GM11168 (cell line): ENCODE measurements around the gene LRRC63.
"Not testable (repeated sequence)": the region's sequence is repeated elsewhere in the genome, so short reads cannot be mapped to it uniquely, and the experiment has no call there.

ENCODE experiments used
- in situ Hi-C: fragments of 300-500 bp; cut with MboI; formaldehyde crosslinking; loops from one replicate; pipeline ENCODE4 v1.12.0; 2022; ENCODE audit warnings: low sequenced_read_pairs; ENCODE audit not compliant: unreplicated experiment

LRRC63 gene, protein sequence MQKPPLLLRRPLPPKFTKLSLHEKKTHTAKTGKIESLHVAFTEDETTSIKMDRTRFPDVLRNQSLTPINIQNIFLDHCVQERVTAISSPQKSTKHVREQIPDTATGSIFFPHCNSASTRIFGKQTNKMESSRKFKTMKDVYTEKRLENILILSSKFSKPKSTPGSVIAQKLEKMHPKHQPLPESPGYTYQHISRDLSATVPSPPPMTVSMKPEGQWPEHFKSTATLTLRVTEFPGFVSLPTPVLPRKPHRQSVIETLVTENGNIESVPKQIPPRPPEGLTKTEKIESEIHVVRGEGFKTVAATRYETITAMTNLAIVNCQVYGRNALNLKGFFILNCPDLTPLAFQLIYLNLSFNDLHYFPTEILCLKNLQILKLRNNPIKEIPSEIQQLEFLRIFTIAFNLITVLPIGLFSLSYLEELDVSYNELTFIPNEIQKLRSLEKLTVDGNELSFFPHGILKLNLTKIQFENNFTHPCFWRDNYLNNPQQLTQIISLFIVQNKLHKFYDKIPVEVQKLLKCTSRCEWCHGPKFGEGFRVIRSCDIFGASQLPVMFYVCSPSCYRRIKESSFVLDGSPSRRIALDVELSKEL

DNA sequence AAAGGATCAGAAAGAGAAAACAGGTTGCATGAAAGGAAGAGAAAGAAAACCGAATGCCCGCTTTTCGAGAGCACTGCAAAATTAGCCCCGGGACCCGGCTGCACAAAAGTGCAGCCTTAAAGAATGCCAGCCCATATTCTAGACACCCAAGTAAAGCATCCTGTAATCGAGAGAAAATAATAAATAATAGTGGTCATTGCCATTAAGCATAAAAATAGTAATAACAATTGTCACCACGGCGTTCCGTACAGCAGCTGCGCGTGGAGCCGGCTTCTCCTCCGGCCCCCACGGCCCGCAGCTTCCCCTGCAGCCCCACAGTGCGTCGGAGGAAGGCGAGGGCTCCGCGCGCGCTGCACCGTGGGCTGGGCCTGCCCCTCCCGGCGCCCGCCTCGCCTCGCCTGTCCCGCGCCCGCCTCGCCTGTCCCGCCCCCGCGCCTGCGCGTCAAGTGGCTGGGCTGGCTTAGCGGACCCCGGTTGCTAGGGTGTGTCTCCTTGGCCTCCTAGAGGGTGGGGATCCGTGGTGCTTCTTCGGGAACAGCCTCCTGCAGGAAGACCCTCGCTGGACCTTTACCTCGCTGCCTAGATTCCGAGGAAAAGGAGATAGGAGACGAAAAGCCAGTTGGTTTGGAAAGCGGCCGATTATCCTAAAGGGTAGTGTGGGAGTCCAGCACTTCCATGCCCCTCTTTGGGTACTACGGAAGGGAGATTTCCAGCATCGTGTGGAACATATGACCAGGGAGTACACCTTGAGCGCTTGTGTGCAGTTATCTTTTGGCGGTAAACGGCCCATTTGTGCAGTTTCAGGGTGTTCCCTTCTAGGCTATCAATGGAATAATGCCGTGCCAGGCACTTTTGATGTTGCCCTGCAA is at the start of gene LRRC63:
Gene LRRC63, plus strand, starts transcription at position 446 of the 869 bp plus-strand sequence. CDS start 1,107 bp downstream, outside the sequence.
- in situ Hi-C loops: no loop called here

DNA sequence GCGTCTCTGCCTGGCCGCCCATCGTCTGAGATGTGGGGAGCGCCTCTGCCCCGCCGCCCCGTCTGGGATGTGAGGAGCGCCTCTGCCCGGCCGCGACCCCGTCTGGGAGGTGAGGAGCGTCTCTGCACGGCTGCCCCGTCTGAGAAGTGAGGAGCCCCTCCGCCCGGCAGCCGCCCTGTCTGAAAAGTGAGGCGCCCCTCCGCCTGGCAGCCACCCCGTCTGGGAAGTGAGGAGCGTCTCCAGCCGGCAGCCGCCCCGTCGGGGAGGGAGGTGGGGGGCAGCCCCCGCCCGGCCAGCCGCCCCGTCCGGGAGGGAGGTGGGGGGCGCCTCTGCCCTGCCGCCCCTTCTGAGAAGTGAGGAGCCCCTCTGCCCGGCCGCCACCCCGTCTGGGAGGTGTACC is 49.0 kb upstream of the LRRC63 start:
- in situ Hi-C loops: not testable (repeated sequence)

DNA sequence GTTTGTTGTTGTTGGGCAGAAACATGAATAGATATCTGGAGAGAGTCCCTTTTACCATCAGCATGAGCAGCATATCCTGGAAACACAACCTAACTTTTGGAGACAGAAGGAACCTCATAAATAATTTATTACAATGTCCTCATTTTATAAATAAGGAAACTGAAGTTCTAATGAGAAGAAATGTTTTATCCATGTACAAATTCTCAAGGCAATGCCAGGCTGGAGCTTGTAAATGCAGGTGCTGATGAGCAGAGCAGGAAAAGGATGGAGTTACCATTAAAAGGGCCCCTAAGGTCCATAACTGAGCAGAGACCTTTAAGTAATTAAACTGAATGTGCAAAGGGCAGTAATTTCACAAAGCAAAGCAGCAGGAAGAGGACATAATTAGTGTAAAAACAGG is 47.1 kb upstream of the LRRC63 start:
- in situ Hi-C loops: no loop called here

DNA sequence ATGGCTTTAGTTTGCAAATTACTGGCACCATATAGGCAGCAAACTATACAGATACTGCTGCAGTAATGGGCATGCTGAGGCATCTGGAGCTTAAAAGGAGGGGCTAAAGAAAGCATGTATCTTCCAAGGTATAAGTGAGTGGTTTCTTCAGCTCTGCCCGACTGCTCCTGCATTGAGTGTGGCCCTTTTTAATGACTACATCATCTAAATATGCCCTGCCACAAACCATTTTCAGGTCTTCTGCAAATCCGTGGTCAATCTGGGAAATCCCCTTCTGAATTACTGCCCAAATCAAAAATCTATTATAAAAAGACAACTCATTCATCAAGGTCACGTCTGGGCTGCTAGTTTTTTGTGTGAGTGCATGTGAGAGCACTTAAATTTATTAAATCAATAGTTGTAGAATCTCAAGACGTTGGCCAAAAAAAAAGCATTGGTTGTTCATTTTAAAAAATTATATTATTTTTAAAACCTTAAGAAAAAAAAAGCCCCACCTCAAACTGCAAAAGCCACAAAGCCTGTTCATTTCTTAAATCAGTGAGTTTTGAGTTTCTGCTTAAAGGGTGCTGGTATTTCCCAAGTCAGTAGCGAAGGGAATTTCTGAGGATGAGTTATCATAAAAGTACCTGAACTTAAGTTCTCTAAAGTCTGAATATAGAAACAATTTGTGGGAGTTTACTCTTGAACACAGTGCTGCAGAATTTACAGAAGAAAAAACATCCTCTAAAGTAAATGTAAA is 46.1 kb upstream of the LRRC63 start:
- in situ Hi-C loops: no loop called here

DNA sequence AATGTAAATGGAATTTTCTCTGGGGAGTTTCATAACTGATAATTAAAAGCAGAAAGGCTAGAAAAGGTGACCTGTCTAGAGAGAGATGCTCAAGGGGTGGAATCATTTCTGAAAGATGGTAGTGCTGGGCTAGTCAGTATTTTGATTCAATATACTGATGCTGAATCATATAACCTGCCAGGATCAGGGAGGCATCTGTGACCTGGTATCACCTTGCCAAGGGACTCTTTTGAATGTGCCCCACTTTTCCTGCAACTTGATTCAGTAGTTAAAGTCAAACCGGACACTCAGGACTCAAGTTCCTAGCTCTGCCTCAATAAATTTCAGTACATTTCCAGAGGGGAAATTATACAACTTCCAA is 45.5 kb upstream of the LRRC63 start:
- in situ Hi-C loops: no loop called here

DNA sequence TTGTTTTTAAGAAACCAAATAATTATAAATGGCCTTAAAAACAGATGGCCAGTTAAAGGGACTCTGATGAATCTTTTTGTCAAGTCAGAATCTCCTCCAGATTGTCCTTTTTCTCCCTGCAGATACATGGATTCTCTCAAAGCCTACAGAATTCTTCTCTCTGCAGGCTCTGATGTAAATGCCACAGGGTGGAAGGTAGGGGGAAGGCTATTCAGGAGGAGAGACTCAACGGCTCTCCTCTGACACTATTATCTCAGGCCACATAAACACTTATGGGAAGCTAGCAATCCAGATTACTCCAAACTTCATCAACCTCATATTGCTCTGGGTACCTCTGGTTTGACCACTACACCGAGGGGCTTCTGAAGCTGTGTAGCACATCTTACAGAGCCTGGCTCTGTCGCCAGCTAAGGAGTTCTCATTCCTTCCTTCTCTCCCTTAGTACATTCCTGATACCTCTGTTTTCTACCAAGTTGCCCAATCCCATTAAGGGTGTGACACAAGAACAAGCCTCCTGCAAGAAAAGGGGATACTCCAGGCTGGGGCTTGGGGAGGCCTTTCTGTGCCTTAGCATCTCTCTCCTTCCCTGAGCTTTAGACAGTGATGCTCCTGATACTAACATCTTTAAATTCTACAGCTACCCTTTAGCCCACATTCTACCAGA is 44.6 kb upstream of the LRRC63 start:
- in situ Hi-C loops: no loop called here

DNA sequence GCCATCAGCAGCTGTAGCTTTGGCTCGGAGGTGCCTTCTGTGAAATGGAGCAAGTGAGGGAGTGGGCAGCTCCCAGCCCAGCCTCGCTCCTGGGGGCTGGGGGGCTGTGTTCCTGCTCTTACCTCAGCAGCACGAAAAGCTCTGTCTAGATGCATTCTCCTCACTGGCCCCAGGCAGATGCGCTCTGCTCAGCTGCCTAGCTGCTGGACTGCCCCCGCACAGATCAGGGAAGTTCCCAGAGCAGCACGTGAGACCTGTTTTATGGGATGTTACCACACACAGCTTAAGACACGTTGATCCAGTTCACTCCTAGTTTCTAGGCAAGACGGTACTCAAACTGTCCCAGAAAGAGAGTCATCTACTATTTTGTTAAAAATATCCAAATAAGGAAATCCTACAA is 43.4 kb upstream of the LRRC63 start:
- in situ Hi-C loops: no loop called here

DNA sequence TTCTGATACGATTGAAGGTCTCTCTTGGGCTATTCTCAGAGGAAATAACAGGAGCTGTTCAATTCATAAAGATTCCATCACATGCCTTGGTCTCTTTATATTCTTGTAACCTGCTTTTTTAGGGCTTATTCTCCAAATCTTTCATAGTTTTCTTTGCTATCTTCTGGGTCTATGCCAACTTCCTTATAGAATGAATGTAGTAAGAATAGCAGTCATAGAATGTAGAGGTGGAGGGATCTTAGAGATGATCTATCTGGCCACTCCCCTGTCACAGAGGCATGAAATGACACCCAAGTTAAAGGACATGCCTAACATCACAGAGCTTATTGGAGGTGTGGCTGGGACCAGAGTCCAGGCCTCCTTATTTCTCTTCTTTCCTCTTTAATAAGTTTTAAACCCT is 42.9 kb upstream of the LRRC63 start:
- in situ Hi-C loops: no loop called here

DNA sequence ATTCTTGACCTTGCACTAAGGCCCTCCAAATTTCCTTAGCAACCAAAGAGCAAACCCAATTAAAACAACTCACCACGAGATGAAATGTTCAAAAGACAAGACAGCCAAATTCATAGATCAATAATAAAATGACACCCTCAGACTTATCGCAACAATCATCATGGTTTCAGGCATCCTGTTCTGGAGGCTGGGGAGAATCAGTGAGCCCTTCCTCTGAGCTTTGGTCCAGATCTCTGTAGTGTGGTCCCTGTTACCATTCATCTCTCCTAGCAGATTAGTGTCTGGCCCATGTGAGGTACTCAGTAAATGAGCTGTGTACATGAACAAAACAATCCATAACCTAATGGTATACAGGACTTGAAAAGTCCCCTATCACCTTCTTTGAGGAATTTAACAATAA is 42.0 kb upstream of the LRRC63 start:
- in situ Hi-C loops: no loop called here

DNA sequence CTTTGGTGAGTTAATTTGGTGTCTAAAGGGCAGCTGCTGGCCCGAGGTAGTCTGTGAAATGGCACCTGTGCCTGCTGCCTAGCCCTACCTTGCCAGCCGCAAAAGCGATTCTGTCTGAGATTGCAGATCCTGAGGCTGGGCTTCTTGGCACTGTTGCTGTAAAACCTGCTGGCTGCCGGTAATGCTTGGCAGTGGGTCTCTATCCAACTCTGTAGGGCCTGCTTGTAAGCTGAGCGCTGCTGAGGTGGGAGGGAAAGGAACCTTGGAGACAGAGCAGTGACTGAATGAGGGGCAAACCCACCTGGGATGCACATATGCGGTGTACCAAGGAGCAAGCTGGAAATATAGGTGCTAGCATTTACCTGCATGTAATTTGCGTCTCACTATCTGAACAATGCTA is 41.5 kb upstream of the LRRC63 start:
- in situ Hi-C loops: no loop called here

DNA sequence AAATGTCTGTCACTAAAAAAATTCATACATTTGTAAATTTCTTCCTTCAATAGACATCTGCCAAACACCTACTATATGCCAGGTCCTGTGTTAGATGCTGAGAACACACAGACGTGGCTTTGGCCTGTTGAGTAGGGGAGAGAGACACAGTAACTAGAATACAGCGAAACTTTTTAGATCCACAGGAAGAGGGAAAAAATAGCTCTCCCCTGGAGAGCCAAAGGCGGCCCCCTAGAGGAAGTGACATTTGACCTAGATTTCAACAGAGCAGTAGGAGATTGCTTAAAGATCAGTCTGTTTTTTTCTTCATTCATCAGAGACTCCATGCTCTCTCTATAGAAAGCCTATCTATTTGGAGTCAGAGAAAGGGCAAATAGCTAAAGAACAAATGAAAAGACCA is 41.0 kb upstream of the LRRC63 start:
- in situ Hi-C loops: no loop called here

DNA sequence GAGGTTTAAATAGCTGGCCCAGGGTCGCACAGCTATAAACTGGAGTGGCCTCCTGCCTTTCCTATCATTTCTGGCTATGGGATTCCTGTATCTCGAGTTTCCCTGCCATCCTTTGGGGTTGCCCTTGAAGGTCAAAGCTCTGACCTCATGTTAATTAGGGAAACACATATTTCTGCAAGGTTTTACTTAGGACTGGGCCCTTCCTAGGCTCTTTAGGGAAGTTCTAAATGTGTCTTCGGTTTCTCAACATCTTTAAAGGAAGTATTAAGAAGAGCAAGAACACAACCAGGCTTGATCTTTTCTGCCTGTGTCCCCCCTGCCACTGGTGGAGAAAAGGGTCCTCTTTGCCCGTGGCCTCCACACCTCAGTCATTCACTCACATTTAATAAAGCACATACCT is 40.5 kb upstream of the LRRC63 start:
- in situ Hi-C loops: no loop called here

DNA sequence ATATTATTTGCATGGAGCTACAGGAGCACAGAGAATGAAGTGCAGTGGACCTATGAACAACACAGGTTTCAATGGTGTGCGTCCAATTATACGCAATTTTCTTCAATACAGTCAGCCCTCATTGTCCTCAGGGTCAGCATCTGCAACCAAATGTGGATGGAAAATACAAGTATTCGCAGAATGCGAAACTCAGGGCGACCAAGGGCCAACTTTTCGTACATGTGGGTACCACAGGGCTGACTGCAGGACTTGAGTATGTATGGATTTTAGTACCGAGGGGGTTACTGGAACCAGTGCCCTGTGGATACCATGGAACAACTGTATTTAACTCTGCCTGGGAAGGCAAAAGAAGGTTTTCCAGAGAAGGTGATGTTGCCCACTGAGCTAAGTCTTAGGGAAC is 40.0 kb upstream of the LRRC63 start:
- in situ Hi-C loops: no loop called here

DNA sequence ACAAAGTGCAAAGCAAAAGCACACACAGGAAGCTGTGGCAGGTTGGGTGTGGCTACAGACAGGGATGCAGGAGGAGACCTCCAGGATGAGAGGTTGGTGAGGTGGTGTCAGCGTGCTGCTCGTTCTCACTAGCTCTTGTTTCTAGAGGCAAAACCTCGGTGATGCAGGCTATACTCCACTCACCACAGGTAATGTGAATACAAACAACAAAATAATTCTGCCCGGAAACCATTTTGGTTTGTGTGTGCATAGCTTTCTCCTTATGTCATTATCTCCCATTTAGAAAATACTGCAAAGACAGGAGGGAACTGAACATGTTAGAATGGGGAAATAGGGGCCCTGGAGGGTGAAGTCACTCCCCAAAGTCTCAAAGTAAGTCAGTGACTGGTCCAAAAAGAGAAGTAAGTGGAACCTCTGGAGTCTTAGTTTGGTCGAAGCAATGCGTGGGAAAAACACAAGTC is 39.2 kb upstream of the LRRC63 start:
- in situ Hi-C loops: no loop called here

DNA sequence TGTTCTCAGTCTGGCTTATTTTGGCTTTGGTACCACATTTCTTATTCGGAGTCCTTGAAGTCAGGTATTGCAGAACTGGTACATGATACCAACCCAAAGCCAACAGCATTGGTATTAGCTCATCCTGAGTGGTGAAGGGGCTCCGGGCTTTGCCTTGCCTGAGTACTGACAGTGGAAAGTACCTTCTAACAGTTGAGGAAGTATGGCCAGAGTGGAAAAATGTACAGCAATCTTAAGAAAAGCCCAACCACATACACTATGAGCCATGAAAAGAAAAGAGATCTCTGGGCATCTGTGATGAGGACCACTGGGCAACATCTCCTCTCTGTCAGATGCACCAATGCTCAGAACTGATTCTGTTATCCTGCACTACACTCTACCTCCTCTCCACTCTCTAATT is 38.1 kb upstream of the LRRC63 start:
- in situ Hi-C loops: no loop called here

DNA sequence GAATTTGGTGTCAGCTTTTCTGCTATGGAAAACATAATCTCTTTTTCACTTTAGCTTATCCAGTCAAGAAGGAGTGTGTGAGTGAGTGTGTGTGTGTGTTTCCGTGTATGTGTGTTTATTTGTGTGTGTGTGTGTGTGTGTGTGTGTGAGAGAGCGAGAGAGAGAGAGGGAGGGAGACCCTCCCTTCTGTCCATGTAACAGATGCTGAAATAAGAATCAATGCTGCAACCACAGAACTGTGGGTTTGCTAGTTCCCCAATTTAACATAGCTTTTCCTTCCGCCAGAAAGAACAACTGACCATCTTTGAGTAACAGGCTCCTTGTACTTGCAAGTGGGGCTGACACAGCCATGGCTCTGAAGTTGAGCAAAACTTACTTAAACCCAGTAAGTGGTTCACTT is 35.0 kb upstream of the LRRC63 start:
- in situ Hi-C loops: no loop called here

DNA sequence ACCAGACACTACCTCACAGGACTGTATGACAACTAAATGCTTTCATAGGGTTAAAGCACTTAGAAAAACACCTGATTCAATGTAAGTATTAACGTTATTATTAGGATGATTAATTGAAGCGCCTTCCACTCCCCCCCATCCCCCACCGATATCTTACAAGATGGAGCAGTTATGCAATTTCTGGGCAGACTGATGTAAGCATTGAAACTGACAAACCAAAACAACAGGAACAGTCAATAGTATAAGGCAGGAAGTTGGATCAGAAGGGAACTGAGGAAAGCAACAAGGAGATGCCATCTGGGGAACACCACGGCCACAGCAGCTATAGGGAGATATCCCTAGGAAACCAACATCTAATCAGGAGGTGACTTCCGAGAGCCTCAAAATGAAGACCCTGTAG is 33.6 kb upstream of the LRRC63 start:
- in situ Hi-C loops: no loop called here

DNA sequence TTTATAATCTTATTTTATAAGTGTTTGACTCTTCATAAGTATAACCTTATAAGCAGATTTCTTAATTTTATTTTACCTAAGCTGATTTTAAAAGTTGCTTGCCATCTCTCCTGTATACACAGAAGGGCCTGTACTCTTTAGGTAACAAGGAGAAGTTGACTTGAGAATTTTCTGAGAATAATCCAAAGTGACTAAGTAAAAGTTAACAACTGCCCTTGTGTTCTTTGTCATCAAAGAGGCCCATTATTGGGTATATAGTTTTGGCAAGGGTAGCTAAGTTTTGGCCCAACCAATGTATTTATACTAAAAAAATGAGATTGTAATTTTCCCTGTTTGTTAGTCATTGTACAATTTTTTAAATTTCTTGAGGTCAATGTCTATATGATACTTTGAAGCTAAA is 32.9 kb upstream of the LRRC63 start:
- in situ Hi-C loops: no loop called here

DNA sequence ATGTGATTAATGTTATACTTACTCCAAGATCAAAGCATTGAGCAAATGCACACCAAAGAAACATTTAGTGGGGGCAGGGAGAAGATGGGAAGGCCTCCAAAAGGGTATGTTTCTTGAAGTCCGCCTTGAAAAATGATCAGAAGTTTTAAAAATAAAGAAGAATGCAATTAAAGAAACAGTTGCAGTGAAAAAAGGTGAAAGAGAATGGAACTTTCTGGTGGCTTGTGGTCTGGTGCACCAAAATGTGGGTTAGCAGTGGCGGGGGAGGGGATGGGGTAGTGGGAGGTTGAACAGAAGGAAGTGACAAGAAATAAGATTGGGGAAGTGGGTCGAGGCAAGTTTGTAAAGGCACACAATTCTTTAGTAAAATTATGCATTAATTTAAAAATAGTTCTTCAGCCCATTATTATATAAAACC is 32.2 kb upstream of the LRRC63 start:
- in situ Hi-C loops: no loop called here
